GM12892 (cell line): Measurements from ENCODE around the gene MAB21L1. TPM values are rescaled to one million over a fixed set of nuclear protein-coding genes. Genes with fewer than 3 reads are reported as not detected.

Experiments
- DNase-seq: peaks from one replicate; pipeline ENCODE4 v3.0.0; 2011; ENCODE audit not compliant: insufficient read length
- FAIRE-seq: peaks from 2 replicates; lab custom pipeline; 2011; peaks lifted over from hg19 to GRCh38; lab: Jason Lieb, UNC
- POLR2A ChIP-seq: IDR thresholded peaks from 2 replicates; pipeline ENCODE4 v1.6.1; 2011; ENCODE audit warnings: low read depth, low read length, control low read depth
- POLR2AphosphoS5 ChIP-seq: IDR thresholded peaks from 2 replicates; pipeline ENCODE4 v1.6.1; 2011; ENCODE audit warnings: low read depth, low read length, control low read depth
- TAF1 ChIP-seq: IDR thresholded peaks from 2 replicates; pipeline ENCODE4 v1.6.1; 2011; ENCODE audit warnings: low read depth, mild to moderate bottlenecking, control low read depth, low read length, borderline replicate concordance
- polyA plus RNA-seq: library from polyadenylated mRNA; unstranded; fragments of >200 nt; gene quantifications from one replicate; pipeline ENCODE4 v1.2.1, GENCODE V29; 2012; ENCODE audit warnings: missing spikeins, inconsistent platforms; ENCODE audit not compliant: missing spikeins

The MAB21L1 gene
- polyA plus RNA-seq, result not detected

GRCh38 chr13:35475960-35476943 lies at the start of gene MAB21L1:
Gene MAB21L1 (minus strand): TSS chr13:35476689. CDS start chr13:35476138, 551 bp downstream.
- DNase-seq, result no peak
- TF ChIP-seq POLR2AphosphoS5 (no peak), POLR2A (no peak), TAF1 (no peak)
- no peak for FAIRE-seq

- FAIRE-seq, result no peak
- TF ChIP-seq POLR2A (no peak), POLR2AphosphoS5 (no peak), TAF1 (no peak)
- no peak for DNase-seq
Measured at GRCh38 chr13:35524171-35524570, 47.7 kb upstream of the MAB21L1 start.

GRCh38 chr13:35518337-35518946 lies 42.0 kb upstream of the MAB21L1 start:
- FAIRE-seq (no peak), DNase-seq (no peak)
- TF ChIP-seq POLR2AphosphoS5 (no peak), POLR2A (no peak), TAF1 (no peak)

DNA sequence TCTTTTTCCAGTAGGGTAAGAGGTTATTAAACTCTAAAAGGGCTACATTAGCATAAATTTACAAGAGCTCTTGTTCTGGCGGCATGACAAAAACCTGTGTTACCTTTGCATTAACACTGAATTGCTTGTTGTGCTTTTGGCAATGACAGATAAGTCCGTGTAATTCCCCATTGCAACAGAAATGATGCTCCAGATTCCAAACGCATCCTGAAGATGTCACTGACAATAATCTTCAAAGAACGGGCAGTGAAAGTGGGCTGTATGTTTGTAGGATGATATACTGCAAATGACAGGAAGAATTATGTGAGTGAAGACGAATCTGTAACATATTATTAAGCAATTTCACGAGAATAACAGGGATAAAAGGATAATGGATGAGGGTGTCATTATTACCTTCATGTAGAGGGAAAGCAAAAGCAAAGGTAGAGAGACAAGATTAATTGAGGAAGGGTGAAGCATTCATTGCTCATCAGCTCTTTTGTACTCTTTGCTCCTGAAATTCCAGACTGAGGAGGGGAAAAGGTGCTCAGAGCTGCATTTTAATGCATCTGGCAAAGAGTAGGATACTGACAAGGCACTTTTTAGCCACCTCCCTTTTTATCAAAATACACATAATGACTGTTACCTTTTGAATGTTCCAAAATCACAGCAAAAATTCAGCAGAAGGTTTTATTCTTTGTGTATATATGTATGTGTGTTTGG lies 38.5 kb upstream of the MAB21L1 start:
- no peak for FAIRE-seq
- TF ChIP-seq TAF1, result no peak
- no peak for TF ChIP-seq POLR2AphosphoS5
- no peak for TF ChIP-seq POLR2A
- no peak for DNase-seq

GRCh38 chr13:35514061-35514477 lies 37.6 kb upstream of the MAB21L1 start:
- FAIRE-seq (no peak), DNase-seq (no peak)
- TF ChIP-seq TAF1 (no peak), POLR2AphosphoS5 (no peak), POLR2A (no peak)

- DNase-seq, result no peak
- TF ChIP-seq POLR2AphosphoS5 (no peak), POLR2A (no peak), TAF1 (no peak)
- no peak for FAIRE-seq
Measured at GRCh38 chr13:35512271-35512920, 35.9 kb upstream of the MAB21L1 start.

DNA sequence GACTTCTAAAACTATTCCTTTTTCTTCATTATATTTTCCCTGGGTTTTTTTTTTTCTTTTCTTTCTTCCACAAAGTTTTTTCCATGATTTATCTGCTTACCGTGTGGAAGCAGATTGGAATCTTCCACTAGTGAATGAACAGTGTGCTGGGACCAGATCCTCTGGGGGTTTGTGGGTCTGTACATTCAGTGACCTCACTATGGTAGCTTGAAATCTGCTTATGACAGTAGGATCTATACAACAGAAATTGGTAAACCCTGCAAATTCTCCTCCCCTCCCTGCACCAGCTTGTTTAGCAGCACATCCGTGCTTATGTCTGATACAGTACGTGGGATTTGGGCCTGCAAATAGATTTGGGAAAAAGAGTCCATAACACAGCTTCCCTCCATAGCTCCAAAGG lies 26.0 kb upstream of the MAB21L1 start:
- FAIRE-seq, result no peak

GRCh38 chr13:35501661-35502235 lies 25.3 kb upstream of the MAB21L1 start:
- FAIRE-seq (no peak), DNase-seq (no peak)
- TF ChIP-seq TAF1 (no peak), POLR2AphosphoS5 (no peak), POLR2A (no peak)

More for the DNA sequence above, 26.0 kb upstream of the MAB21L1 start:
- TF ChIP-seq POLR2A (no peak), POLR2AphosphoS5 (no peak), TAF1 (no peak)
- DNase-seq, result no peak

- no peak for TF ChIP-seq POLR2AphosphoS5
- no peak for TF ChIP-seq POLR2A
- FAIRE-seq (no peak), DNase-seq (no peak)
Measured at GRCh38 chr13:35500144-35500543, 23.7 kb upstream of the MAB21L1 start.

- no peak for DNase-seq
- FAIRE-seq, result no peak
- TF ChIP-seq POLR2AphosphoS5, result no peak
Measured at GRCh38 chr13:35499676-35500075, 23.2 kb upstream of the MAB21L1 start.

GRCh38 chr13:35499196-35499662 lies 22.7 kb upstream of the MAB21L1 start:
- FAIRE-seq (no peak), DNase-seq (no peak)
- no peak for TF ChIP-seq TAF1
- no peak for TF ChIP-seq POLR2A
- TF ChIP-seq POLR2AphosphoS5, result no peak
